Stimulated activated CD8-positive, alpha-beta memory T cell treated with anti-CD3 and anti-CD28 coated beads, Interleukin-15, amount 100 ng/mL, for 48 hours (primary cell): Measurements from ENCODE around the gene CARD8.

ENCODE experiments used
- DNase-seq, 2 donors: peaks; one replicate each; pipeline ENCODE4 v3.0.0-alpha.2; 2020; ENCODE audit warnings: low read depth in 2 of 2

CARD8 gene

DNA sequence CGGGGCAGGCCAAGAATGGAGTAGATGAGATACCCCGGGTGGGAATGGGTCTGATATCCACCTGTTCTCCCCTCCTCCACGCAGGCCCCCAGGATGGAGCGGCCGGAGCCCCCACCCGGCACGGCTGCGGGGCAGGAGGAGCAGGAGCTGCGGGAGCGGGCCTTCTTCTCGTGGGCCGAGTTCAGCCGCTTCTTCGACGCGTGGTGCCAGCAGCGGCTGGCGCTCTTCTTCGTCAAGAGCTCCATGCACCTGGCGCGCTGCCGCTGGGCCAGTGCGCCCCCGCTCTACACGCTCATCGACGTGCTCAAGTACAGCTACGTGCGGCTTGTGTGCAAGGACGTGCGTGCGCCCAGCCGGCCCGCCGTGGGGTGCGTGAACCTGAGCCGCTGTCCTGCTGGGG lies 84.0 kb downstream of the CARD8 start:
- DNase-seq: no peak

DNA sequence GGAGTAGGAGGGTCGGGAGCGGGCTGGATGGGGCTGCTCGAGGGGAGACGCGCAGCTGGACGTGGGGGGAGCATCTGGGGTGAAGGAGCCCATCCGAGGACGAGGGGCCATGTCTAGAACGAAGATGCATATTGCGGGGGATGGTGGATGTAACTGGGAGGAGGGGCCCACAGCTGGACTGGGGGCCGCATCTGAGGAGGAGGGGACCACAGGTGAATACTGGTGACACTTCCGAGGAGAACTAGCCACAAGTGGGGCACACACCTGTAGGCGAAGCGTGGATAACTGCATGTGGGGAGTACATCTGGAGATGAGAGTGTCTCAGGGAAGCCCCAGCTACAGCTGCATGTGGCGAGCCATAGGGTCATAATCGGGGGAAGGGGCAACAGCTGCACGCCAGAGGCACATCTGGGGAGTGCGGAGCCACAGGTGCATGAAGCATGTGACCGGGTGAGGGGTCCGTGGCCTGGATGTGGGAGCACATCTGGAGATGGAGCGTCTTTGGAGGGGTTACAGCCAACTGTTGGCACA lies 84.8 kb downstream of the CARD8 start:
- no peak for DNase-seq

DNA sequence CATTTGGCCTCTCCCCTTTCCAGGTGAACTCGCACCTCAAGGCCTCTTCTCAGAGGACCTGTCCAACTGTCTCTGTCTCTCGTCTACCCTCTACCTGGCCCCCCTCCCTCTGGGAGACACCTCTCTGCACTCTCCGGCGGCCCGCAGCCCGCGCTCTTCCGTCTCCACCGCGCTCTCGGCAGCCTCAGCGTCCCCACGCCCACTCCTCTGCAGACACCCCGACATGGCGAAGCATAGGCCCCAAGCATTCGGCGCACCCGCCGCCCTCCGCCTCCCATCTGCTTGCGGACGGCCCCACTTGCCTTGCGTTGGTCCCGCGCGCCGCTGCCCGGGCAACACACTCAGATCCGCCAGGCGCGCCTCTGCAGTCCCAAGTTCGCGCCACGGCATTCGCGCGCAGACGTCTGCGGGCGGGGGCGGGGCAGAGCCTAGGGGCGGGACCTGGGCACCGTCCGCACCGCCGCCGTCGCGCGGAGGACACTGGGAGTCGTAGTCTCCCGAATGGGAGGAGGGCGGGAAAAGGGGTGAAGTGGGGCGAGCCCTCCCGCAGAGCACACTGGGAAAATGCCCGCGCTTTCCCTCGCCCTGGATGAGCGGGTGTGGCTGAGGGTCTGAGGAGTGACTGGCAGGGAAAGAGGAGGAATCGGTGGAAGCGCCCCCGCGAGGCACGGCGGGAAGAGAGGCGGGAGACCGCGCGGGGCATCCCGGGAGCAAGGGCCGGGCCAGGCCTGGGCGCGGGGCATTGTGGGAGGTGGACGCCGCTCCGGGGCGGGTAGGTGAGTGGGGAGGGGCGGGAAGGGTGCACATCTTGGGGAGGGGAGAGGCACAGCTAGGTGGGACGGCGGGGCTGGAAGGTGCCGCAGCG lies 85.5 kb downstream of the CARD8 start, which contains the start of the genes LIG1 and ZSWIM9:
Gene LIG1, minus strand, starts transcription at position 406 of the 865 bp plus-strand sequence. CDS start 4,778 bp downstream, outside the sequence.
Gene ZSWIM9, plus strand, starts transcription at position 742 of the 865 bp plus-strand sequence. CDS start 1,123 bp downstream, outside the sequence.
- DNase-seq: peak; percentile 86 to 88

- DNase-seq: peak; percentile 75 to 76
These were observed 86.2 kb downstream of the CARD8 start for GRCh38 chr19:48169578-48169938.

DNA sequence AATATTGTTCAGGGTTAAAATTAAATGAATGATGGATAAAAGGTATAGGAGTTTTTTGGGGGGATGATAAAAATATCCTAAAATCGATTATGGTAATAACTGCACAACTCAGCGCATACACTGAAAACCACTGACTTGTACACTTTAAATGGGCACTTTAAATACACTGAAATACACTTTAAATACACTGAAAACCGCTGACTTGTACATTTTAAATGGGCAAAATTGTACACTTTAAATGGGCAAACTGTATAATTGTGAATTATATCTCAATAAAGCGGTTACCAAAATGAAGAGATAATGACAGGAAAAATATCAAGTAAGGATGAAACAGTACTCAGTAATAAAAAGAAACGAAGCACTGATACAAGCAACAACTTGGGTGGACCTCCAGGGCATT lies 87.0 kb downstream of the CARD8 start:
- no peak for DNase-seq

GRCh38 chr19:48158210-48158790 lies 97.4 kb downstream of the CARD8 start:
- no peak for DNase-seq
